DMS 273 (cell line): ENCODE measurements around the gene SLC1A2.

Experiments
- DNase-seq: peaks from one replicate; lab custom pipeline; 2025; ENCODE audit not compliant: unreplicated experiment; lab: John Stamatoyannopoulos, UW

The SLC1A2 gene

DNA sequence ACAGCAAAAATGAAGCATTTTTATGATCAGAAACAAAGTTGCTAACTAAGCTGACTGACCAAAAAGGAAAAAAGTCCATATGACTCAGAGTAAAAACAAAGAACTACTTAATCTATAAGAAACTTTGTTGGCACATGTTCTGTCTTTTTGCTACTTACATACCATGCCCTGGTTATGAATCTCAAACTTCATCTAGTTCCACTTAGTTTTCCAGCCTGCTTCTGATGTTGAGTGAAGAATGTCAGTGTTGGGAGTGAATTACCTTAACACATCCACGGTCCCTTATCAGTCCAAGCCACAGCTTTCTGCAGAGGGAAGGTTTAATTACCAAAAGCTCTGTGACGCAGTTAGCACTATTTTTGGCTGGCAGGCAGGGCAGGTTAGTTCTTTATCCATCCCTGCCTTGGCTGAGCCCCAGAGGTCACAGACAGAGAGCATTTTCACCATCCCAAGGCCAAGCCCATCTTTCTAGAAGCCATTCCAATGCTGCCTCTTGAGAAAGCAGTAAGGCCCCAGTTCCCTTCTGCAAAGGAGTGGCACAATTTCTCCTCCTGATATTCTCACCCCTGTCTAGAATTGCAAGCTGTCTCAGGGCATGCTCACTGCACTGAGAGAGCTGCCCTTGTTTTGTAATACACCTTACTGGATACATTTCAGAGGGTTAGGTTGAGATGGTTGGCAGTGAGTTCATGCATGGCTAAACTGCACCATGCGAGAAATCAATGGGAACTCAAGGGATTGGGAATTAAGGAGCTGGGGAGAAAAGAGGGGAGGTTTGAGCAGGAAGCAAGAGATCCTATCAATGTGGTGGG lies 67.1 kb downstream of the SLC1A2 start:
- DNase-seq, result no peak

GRCh38 chr11:35349897-35350296 lies 69.5 kb downstream of the SLC1A2 start:
- no peak for DNase-seq

DNA sequence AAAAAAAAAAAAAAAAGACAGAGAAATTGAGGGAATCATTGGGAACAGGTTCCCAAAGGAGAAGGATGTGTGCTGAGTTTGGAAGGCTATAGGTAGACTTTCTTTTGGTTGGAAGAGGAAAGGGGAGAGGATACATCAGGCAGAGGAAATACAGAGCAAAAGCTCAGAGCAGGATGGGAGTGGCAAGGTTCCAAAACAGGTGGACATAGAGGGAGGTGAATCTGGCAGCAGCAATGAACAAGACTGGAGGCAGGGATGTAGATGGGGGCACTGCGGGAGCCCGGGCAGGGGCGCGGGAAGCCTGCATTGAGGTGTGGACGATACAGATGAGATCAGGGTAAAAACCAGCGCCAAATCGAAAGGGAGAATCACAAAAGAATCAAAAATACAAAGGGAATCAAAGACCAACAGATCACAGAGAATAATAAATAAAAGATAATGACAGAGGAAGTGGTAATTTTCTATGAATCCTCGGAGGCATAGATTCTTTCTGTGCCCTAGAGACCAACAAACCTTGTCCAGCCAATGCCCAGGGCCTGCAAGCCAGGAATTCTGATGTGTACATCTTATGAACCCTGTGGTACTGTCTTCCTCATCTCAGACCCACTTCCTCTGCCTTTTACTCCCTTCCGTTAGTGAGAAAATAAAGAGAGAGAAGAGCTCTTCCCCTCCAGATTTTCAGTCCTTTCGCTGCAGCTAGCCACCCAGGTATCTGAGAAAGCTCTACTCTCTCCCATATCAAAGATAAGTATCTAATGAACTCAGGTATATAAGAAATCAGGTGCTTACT lies 70.3 kb downstream of the SLC1A2 start:
- DNase-seq, result no peak

DNA sequence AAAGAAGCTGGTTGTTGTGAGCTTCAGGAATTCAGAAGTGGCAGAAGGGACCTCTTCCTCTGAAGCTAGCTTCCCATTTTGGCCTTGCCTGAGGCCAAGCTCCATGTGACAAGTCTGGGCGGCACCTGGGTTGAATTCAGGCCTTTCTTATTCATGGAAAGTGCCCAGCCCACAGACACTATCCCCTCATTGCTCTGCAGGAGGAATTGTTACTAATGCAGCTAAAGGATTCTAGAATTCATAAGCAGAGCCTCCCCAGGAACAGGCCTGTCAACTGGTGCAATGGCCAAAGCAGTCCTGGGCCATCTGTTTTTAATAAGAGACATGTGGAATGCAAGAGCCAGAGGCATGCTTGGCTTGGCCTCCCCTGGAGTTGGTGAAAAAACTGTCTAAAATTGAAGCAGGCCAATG lies 71.4 kb downstream of the SLC1A2 start:
- DNase-seq, result peak; percentile 7

DNA sequence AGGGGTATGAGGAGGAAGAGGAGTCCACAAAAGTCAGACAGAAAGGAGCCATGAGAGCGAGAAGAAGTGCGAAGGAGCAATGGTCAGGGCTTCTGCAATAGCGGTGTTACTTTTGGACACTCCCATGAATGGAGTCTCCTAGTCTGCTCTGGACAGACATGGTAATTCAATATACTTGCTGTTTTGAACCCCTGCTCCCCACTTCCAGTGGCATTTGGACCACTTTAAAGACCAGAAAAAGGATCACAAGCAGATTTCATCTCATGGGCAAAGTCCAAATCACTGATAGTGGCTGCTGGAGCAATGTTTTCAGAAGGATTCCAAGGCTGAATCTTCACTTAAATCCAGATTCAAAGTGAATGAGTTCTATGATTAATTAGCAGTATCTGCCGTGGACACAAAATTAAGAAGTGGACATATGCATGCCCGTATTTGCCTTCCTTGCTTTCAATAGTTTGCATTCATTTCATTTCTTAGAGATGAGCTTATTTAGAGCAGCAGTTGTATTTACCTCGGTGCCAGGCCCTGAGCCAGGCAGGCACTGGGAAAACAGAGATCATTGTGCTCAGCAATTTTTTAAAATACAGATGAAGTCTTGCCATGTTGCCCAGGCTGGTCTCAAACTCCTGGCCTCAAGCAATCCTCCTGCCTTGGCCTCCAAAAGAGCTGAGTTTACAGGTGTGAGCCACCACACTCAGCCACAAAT lies 72.0 kb downstream of the SLC1A2 start:
- no peak for DNase-seq

- no peak for DNase-seq
Measured at GRCh38 chr11:35346472-35347156, 72.7 kb downstream of the SLC1A2 start.

GRCh38 chr11:35344681-35345574 lies 74.4 kb downstream of the SLC1A2 start:
- DNase-seq, result no peak

- no peak for DNase-seq
Measured at GRCh38 chr11:35343033-35343598, 76.2 kb downstream of the SLC1A2 start.

DNA sequence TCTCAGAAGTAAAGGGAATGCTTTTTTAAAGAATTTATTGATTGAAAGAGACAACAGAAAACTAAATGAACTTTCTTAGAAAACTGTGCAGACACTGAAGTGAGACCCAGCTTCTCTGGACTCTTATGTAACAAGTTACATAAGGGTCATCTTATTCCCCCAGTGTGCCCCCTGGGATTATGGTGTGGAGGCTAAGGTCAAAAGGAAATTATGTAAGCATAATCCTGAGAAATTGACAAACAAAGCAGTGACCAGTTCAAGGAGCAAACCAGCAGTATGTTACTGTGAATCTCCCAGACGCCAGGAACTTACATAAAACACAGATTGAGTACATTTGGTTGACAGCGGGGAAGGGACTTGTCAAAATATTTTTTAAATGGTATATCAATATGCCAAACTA lies 78.6 kb downstream of the SLC1A2 start:
- no peak for DNase-seq

DNA sequence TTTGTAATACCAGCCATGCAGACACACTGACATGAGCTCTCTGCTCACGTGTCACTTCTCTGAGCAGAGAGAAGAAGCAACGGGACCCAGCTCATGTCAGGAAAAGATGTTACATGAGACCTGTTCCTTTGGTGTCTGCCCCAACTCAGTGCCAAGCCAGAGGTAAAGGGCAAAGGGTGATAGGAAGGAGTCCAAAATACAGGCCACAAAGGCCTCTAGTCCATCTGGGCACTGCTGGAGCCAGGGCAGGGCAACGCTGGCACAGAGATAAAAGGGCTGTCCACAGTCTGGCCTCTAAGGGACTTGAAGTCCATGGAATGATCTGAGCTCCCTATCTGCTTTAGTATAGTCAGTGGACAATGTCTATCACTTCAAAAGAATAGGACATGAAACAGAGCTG lies 79.3 kb downstream of the SLC1A2 start:
- no peak for DNase-seq

DNA sequence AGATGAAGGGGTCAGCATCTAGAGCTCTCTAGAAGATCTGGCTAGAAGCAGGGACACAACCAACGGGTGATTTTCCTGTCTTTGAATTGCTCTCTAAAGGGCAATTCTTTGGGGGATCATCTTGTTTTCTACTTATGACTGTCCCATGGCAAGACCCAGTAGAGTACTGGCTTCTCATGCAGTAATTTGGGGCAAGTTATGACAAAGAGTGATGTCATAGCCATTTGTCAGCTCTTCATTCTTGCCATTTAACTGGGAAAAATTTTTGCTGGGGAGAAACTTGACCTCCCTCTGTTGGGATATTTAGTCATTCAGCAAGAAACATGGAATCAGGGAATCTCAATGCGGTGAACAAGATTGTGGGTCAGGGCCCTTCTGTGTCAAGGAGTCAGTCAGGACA lies 80.4 kb downstream of the SLC1A2 start:
- no peak for DNase-seq

GRCh38 chr11:35337914-35338305 lies 81.4 kb downstream of the SLC1A2 start:
- no peak for DNase-seq

DNA sequence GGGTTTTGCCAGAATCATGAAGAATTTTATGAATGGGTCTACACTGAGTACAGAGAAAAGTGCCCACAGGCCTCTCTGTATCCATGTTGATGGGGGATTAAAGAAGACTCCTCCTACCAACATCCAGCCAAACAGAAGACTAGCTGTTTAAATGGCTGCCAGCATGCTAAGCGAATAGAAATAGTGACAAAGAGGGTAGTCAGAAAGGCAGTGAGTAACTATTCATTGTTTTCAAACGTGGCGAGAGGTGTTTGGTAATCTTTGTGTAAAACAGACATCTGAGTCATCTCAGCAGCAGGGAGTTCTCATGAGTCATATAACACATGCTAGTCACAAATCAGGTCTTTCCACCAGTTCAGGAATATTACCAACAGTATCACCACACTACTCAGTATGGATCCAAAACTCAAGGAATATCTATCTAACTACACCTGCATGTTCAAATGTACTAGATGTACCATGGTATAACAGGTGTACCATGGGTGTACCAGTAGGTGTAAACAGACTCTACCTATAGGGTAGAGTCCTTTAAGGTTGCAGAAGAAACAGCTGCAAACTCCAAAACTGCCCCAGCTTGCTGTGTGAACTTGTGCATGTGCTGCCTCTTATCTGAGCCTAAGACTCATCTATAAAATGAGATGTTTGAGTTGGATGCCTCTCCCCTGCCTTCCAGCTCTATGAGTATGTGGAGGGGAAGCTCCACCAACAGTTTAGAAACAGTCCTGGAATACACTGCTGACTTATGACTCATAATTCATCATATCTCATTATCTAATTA lies 82.0 kb downstream of the SLC1A2 start:
- peak; percentile 14 for DNase-seq

DNA sequence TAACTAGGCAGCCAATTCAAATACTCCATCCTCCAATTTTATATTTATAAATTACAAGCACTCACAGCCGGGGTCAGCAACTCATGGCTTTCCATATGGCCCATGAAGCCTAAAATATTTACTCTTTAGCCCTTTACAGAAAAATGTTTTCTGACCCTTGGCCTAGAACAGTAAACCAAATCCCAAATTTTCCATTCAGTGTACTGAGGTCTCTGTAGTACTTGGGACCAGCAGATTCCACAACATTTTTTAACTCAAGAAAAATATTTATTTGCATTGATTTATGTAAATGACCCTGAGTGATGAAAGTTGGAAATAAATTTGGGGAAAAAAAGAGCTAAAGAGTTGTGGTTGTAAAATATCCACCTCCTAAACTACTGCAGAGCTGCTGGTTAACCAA lies 82.6 kb downstream of the SLC1A2 start:
- DNase-seq, result no peak

GRCh38 chr11:35335226-35335625 lies 84.1 kb downstream of the SLC1A2 start:
- DNase-seq, result no peak

DNA sequence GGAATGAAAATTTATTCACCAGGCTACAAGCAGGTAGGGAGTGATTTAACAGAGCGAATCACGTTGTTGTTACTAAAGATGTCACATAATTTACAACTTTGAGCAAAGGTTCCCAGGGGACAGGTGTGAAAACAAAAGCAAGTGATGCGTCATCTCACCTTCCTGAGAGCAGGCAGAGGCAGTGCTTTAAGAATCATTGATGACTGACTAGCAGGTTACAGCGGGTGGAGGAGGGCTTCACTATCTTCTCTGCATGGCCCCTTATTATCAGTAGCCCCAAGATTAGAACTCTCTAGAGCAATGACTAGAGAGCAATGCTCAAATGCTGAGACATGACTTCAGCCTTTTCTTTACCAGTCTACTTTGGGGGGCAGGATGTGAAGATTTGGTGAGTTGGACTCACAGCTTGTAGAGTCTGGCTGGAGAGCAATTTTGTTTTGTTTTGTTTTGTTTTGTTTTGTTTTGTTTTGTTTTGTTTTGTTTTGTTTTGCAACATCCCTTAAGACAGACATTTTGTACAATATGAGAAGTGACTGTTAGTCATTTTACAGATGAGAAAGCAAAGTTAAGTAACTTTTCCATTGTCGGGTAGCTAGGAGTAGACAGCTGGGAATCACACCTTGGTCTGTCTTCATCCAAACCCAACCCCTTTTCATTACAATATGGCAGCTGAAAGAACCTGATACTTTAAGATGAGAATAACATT lies 84.8 kb downstream of the SLC1A2 start:
- DNase-seq, result no peak

- no peak for DNase-seq
Measured at GRCh38 chr11:35332524-35332923, 86.8 kb downstream of the SLC1A2 start.

DNA sequence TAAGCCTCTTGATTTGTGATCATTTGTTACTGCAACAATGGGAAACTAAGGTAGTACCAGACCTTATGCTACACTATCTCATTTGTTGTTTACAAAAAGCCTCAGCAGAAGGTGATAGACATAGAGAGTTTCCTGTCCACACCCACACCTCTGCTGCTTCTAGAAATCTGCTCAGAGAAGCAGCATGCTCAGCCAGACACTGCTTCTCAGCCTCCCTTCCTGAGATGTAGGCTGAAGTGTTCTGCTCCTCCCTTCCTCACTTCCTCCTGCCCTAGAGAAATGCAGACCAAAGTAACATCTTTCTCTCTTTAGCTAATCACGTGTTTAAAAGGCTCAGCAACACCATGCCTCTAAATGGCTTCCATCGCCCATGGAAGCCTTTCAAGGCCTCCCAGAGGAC lies 88.4 kb downstream of the SLC1A2 start:
- no peak for DNase-seq
